Measurements from ENCODE around the gene ENTPD2. TPM values are rescaled to one million over a fixed set of nuclear protein-coding genes. Genes with fewer than 3 reads are reported as not detected.
"Not testable (repeated sequence)": the region's sequence is repeated elsewhere in the genome, so short reads cannot be mapped to it uniquely, and the experiment has no call there.

The ENTPD2 gene
- total RNA-seq, 1 experiment from 2014 or later, result not detected

DNA sequence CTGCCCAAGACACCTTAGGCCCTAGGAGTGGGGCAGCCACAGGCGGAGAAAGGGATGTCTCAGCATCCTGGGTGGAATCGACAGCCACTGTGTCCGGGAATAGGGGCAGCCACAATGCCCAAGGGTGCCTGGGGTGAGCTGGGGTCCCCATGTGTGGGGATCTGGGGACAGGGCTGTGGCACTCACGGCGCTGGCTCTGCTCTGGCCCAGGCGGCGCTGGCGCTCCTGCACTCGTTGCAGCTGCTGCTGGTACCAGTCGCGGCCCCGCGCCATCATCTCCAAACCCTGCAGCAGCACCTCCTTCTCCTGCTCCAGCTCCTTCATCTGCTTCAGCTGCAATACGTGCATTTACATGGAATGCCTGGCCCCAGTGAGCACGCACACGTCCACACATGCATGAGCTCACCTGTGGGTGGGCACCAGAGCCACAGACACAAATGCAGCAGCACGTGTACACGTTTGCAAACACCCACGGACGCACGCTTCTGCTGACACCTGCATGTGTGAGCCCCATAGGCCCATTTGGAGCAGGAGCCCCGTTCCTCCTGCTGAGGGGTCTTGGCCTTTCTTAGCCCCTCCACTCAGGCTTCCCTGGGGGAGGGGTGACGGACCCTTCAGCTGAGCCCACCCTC lies 11.6 kb upstream of the ENTPD2 start:
- DNase-seq (ENCODE audit: low read depth), result no peak

DNA sequence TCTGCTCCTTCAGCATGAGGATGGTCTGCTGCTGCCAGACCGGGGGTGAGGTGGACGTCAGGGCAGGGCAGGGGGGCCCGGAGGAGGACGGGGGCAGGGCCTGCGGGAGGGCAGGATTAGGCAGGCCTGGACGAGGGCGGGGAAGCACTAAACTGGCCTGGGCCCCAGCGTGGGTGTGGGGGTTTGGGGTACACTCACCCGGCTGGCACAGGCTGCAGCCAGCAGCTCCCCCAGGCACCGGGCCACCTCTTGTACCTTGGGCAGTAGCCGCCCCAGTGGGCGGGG lies 11.0 kb upstream of the ENTPD2 start:
- no peak for DNase-seq (ENCODE audit: low read depth)

DNA sequence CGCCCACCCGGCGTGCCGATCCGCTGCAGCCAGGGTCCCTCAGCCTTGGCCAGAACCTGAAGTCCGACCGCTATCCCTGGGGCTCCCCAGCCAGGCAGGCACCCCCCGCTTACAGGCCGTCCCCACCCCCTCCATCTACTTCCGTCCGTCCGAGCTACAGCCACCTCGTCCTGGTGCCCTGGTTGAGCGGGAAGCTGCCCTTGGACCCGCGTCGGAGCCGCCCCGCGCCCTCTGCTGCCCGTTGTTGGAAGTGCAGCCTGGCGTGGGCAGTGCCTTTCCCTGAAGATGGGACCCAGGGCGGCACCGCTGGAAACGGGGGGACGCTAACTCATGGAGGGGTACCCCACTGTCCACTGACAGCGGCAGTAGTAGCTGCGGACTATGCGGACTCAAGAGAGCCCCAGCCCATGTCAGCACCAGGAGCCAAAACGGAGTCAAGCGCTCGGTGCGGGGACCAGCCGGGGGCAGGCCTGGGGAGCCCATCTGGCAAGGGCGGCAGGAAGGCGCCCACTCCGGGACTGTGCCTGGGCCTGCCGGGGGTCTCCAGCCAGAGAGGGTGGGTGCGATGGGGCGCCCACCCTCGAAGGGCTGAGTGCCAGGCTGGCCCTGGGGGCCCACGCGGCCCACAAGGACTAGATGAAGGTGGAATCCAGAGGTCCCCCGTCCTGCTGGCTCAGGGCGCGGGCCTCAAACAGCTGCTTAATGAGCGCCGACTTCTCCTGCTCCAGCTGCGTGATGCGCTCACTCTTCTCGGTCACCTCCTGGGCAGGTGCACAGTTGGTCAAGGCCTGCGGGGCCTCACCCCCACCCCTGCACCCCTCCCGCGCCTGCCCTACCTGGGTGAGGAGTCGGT lies 10.4 kb upstream of the ENTPD2 start:
- DNase-seq (ENCODE audit: low read depth), result no peak

DNA sequence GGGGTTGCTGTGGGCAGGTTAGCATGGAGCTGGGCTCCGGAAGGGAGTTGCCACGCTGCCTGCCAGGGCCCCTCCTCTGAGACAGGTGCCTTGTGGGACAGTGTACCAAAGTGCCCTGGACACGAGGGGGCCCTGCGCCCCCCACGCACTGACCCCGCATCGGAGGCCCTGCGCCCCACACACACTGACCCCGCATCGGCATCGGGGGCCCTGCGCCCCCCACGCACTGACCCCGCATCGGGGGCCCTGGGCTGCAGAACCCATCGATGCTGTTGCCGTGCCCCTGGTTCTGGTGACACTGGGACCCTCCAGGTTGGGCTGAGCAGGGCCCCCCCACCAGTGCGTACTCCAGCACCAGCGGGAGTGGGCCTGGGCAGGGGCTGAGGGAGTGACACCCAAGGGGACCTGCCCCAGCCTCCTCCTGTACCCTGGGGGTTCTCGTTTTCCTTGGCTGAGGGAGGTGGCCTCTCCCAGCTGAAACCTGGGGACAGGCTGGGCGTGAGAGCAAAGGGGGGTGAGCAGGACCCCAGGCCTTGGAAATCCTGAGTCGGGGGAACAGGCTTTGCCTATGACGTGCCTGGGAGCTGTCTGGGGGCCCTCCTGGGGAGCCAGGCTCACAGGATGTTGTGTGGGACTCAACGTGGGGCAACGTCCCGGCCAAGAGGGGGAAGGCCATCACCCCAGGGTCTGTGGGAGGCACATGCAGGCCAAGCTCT lies 9.6 kb upstream of the ENTPD2 start:
- no peak for DNase-seq (ENCODE audit: low read depth)

DNA sequence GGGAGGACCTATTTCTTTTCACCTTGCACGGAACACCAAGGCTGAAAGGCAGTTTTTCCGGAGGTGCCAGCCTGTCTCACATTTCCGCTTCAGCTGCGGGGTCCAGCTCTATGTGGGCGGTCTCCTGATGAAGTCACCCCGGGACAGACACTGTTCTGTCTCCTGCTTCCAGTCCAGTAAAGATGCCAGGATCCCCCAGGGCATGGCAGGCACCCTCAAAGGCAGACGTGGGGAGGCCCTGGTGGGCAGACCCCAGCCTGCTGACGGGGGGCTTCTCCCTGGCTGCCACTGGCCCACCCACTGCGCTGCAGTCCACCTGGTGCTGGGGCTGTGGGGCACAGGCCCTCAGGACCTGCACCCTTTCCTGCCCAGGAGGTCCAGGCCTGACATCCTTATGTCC lies 8.9 kb upstream of the ENTPD2 start:
- not testable (repeated sequence) for DNase-seq (ENCODE audit: low read depth)

DNA sequence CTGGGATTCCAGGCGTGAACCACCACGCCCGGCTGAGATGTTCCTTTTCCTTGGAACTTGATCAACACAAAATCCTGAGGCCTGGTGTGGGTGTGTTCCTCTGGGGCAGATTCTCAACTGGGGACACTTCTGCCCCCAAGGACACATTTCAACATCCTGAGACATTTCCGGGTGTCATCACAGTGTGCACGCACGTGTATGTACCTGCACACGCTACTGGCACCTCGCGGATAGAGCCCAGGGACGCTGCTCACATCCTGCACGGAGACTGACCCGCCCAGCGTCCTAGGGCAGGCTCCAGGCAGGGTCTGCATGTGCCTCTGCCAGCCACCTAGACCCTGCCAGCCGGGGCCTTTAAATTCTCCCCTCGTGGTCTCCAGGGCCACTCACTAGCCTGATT lies 8.5 kb upstream of the ENTPD2 start:
- DNase-seq (ENCODE audit: low read depth), result no peak

DNA sequence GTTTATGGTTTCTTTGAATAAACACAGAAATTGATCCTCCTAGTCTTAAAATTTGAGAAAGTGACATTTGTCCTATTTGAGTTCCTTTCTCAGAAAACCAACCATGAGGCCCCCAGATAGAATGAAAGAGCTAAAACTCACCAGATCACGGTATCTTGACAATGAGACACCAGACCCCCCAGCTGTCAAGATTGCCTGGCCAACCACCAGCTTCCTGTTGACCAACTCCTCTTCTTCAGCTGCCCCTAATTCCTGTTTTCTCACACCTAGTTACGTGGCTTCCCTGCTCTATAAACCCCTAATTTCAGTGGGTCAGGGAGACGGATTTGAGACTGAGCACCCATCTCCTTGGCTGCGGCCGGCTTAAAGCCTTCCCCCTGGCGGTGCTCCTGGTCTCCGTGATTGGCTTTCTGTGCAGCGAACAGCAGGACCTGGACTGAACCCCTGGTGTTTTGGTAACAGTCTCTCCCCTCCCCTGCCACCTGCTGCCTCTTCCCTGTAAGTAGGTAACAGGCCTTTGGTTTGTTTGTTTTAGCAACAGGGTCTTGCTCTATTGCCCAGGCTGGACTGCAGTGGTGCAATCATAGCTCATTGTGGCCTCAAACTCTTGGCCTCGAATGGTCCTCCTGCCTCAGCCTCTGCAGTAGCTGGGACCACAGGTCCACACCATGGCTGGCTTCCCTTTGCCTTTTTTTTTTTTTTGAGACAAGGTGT lies 4.8 kb upstream of the ENTPD2 start:
- no peak for DNase-seq (ENCODE audit: low read depth)

DNA sequence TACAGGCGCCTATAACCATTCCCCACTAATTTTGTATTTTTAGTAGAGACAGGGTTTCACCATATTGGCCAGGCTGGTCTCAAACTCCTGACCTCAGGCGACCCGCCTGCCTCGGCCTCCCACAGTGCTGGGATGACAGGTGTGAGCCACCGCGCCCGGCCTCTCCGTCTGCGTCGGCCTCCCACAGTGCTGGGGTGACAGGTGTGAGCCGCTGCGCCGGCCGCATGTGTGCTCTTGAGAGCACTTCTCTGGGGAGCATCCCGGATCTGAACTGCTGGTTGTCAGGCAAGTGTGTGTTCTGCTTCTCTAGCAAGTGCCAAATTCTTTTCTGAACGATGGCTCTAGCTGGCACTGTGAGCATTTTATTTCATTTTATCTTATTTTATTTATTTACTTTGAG lies 3.7 kb upstream of the ENTPD2 start:
- peak; percentile 80 for DNase-seq (ENCODE audit: low read depth)

DNA sequence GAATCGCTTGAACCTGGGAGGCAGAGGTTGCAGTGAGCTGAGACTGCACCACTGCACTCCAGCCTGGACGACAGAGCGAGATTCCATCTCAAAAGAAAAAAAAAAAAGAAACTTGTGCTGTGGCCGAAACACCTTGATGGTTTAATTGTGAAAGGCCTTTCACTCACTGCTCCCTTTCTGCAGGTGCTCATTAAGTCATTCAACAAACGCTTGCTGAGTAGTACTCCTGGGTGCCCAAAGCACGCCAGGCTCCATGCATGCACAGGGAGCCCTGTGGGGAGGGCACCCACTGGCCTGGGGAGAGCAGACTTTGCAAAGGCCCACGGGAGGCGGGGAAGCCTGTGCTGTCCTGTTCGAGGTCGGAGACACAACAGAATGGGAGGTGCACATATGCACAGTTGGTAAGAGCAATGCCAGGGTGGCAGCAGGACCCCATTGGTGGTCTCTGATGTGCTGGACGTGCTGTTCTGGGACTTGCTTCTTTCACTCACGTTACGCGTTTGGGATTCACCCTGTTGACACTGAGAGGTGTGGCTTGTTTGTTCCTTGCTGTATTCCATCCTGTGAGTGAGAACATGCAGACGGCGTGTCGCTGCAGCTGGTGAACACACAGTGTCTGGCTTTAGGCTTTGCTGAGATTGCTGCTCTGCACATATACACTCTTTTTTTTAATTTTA lies 3.0 kb upstream of the ENTPD2 start:
- DNase-seq (ENCODE audit: low read depth), result no peak

DNA sequence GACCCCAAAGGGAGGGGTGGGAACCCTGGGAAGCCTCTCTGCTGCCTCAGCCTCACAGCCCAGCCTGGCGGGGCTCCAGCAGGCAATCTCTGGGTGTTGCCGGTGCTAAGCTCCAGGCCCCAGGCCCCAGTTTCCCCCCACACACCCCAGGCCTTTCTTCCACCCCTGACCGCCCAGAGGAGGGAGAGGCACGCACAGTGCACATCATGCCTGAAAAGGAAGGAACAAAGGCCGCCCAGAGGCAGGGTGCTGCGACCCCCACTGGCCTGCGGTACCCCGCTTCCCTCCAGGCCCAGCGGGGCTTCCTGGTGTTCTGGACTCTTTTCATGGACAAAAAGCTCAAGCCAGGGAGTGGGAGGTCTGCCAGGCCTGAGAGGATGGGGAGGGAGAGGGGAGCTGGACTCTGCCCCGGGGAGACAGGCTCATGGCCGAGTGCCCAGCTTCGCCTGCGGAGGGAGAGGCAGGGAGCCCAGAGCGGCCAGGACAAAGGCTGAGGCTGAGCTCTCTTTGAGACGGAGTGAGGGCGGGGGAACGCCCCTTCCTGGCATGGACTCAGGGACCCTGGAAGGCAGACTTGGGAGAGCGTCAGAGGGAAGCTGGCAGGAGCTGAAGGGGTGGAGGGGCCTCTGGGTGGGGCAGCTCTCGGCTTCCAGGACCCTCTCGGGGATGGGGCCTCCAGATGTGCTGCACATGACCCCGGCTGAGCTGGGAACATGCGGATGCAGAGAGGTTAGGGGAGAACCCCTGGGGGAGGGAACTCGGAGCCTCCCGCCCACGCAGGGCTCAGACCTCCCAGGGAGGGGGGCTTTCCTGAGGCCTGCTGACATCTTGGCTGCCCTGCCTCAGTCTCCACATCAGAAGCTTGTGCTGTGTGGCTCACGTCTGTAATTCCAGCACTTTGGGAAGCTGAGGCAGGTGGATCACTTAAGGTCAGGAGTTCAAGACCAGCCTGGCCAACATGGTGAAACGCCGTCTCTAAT lies 1.8 kb upstream of the ENTPD2 start:
- DNase-seq (ENCODE audit: low read depth), result no peak

DNA sequence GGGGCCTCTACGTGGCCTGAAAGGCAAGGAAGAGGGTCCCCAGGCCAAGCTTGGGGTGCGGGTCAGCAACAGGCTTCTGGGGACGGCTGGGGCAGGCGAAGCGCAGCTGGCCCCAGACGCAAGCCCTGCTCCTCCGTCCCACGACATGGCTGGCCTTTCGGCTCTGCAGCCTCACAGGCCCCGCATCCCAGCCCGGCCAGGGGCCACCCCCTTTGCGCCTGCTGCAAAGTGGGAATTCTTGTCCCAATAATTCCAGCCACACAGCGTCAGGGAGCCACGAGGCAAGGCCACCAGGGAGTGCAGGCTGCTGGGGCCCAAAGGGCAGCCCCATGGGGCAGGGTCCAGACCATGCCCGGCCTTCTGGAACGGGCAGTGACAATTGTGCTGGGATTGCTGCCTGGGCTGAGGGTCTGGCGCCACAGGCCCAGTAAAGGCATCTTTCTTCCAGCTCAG lies 1.1 kb upstream of the ENTPD2 start:
- no peak for DNase-seq (ENCODE audit: low read depth)

DNA sequence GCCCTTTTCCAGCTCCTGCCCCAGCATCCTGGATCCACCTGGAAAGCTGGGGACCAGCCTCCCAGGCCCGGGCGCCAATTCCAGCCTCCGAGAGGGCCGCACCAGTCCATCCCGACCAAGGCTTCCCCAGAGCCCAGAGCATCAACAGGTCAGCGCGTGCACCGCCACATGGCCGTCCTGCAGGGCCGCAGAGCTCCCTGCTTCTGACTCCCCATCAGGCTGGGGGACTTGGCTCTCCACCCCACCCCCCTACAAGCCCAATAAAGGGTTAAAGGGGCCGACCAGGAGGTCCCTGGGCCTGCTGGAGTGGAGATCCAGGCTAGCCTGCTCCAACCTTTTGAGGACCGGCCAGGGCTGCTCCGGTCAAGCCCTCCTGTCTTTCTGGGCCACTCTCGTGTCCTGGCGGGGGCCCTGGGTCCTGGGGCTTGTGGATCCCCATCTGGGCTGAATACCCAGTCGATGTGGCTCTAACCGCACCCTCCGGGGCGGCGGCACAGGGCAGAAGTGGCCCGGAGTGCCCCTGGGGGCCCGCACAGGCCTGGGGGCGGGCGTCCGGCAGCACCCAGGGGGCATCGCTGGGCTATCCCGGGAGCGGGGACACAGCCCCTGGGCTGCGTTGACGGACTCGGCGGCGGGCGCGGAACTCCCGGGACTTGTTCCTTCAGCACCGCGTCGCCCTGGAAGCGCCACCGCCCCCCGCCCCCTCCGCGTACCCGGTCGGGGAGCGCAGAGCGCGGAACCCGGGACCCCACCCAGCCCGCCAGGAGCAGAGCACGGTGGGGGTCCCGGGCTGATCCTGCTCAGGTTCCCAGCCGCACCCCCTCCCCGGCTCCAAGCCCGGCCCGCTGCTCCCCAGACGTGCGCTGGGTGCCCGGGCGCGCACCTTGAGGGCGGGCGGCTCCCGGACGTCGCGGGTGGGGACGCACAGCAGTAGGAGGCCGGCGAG lies 590 bp downstream of the ENTPD2 start:
- no peak for DNase-seq (ENCODE audit: low read depth)

DNA sequence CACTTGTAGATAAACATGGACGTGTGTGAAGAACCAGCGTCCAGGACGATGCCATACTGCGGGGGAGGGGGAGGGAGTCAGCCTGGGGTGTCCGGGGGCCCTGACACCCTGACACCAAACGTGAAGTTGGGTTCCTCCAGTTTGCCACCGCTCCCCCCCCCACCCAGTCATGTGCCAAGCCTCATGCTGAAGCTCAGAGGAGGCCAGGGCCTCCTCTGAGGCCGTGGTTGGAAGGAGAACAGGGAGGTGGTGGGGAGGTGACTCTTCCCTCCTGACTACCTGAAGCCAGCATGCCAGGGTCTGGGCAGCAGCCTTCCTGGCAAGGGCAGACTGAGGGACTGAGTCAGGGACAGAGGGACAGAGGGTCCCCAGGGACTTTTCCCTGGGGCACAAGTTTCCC lies 1.6 kb downstream of the ENTPD2 start:
- no peak for DNase-seq (ENCODE audit: low read depth)

DNA sequence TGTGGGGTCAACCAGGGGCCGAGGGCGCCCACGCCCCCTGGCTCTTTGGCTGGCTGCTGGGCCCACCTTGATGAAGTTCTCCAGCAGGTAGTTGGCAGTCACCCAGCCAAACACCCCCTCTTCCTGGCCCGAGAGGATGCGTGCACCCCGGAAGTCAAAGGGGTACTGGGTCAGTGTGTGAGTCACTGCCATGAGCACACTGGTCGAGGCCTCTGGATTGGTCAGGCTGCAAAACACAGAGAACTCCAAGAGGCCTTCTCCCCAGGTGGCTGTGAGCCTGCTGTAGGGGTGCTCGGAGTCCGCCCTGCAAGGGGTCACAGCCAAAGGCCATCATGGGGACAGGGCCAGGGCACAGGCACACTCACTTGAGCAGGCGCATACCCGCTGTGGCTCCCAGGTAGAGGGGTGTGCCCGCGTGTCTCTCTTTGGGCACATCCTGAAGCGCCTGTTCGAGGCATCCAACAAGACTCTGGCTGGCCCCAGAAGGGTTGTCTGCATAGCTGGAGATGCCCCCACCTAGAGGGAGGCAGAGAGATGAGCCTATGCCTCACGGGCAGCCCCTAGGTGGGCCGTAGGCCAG lies 2.6 kb downstream of the ENTPD2 start:
- no peak for DNase-seq (ENCODE audit: low read depth)

DNA sequence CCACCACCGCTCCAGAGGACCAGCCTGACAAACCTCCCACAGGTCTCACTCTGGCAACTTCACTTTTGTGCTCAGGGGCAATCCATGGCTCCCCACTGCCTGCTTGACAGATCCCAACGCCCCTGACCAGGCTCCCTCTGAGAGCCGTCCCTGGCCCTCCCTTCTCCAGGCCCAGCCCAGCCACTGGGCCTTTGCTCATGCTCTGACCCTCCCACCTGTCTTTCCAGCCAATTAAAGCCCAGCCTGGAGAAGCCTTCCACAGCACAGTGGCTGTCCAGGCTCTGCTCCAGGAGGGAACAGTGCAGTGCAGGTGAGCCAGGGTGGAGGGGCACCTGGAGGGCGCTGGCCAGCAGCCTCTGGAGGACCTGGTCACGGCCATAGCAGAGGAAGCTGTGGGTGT lies 3.3 kb downstream of the ENTPD2 start:
- DNase-seq (ENCODE audit: low read depth), result no peak

DNA sequence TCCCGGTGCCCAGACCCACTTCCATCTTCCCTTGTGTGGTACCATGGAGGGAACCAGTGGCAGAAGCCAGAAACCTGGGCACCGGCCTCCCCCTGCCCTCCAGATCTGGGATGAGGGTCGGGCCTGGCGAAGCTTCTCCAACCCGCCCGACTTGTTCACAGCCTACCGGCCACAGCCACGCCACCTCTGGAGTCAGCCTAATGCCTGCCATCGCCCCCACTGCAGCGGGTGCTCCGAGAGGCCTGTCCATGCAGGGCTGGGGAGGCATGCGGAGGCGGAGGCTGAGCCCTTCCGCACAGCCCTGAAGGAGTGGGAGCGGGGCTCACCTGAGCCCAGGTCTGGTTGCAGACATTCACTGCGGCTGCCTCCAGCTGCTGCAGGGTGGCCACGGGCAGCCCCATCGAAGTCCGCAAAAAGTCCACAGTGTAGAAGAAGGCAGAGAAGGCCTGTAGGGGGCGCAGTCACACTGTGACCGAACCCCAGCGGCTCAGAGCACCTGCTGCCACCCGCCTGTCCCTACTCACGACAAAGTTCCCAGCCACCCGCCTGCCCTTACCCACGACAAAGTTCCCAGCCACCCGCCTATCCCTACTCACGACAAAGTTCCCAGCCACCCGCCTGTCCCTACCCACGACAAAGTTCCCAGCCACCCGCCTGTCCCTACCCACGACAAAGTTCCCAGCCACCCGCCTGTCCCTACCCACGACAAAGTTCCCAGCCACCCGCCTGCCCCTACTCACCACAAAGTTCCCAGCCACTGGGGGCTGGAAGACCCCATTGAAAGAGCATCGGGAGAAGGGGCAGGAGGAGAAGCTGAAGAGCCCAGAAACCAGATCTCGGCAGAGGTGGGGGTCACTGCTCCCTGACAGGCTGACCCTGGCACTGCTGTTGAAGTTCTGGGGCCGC lies 4.1 kb downstream of the ENTPD2 start:
- no peak for DNase-seq (ENCODE audit: low read depth)

DNA sequence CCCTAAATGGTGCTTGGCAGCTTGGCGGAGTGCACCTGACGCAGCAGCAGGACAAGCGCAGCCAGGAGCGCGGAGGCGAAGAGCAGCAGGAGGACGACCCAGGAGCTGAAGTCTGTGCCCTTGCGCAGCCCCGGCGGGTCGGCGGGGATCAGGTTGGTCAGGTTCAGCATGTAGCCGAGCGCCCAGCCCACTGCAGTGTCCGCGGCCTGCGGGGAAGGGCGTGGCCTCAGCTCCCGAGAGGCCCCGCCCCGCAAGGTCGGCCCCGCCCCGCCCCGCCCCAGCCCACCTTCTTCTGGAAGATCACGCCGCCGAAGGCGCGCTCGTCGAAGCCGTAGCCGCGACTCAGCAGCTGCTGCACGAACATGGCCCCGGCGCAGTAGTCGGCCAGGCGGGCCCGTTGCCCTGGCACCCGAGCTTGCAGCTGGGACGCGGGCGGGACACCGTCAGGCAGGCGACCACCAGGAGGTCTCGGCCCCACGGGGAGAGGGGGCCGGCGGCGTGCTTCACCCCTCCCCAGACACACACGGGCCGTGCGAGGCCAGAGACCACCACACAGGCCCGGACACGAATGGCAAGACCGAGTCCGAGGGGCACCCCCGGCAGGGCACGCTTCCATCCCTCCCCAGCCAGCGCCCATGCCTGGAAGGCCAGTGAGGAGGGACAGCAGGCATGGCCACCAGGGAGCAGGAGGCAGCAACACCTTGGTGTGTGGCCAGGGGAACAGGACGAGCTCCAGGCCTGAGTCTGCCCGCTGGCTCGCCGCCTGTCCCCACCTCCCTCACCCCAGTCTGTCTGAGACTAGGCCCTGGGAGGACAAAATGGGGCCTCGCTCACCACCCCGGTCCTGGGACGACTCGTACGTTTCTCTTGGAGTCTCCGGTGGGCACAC lies 5.0 kb downstream of the ENTPD2 start:
- DNase-seq (ENCODE audit: low read depth), result no peak

Data from LHCN-M2 (cell line).